Measurements from ENCODE around the gene HLA-DQA2. TPM values are rescaled to one million over a fixed set of nuclear protein-coding genes. Genes with fewer than 3 reads are reported as not detected.

Gene HLA-DQA2
- total and polyA plus RNA-seq, 2 of the 13 experiments (the other 11 are each of a cell fraction or from before 2014, with no cell fraction given), result not detected

DNA sequence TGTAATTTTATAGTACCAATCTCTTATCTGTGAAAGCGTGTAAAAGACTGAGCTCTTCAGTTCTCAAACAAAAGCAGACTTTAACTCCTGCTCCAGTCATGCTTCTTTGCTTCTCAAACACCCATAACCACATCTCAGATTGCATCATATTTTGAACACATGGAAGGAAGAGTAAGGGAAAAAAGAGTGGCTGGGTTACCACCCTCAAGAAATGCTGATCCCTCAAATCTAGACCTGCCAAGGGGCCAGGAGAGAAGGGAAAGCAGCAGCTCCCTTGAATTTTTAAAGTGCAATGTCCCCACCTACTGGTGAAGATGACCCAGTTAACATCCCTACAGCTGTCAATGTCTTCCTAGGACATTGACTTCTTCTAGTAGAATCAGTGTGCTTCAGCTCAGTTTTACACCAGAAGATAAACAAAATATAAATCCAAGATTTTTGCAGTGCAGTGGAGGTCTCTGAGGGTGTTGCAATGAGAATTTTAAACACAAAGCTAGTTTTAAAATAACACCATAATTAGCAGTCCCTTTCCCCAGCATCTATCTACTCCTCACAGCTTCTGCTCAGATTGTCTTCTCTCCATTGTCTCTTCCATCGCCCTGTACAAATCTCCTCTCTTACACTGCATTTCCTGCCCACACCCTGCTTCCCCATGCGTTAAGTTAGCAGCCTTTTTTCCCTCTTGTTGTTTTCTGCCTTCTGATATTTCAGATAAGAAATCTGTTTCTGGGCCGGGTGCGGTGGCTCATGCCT lies 44.8 kb downstream of the HLA-DQA2 start (continued):
- TF ChIP-seq, protein P1, sequence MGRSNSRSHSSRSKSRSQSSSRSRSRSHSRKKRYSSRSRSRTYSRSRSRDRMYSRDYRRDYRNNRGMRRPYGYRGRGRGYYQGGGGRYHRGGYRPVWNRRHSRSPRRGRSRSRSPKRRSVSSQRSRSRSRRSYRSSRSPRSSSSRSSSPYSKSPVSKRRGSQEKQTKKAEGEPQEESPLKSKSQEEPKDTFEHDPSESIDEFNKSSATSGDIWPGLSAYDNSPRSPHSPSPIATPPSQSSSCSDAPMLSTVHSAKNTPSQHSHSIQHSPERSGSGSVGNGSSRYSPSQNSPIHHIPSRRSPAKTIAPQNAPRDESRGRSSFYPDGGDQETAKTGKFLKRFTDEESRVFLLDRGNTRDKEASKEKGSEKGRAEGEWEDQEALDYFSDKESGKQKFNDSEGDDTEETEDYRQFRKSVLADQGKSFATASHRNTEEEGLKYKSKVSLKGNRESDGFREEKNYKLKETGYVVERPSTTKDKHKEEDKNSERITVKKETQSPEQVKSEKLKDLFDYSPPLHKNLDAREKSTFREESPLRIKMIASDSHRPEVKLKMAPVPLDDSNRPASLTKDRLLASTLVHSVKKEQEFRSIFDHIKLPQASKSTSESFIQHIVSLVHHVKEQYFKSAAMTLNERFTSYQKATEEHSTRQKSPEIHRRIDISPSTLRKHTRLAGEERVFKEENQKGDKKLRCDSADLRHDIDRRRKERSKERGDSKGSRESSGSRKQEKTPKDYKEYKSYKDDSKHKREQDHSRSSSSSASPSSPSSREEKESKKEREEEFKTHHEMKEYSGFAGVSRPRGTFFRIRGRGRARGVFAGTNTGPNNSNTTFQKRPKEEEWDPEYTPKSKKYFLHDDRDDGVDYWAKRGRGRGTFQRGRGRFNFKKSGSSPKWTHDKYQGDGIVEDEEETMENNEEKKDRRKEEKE (IDR thresholded peaks at IDR 0.05), result no peak
- TF ChIP-seq FOXK1 (CRISPR knock-in tag; IDR thresholded peaks at IDR 0.05; ENCODE audit: borderline replicate concordance, low read depth) (no peak), KDM3A (CRISPR knock-in tag; IDR thresholded peaks at IDR 0.05; ENCODE audit: low read depth) (no peak), SMC3 (IDR thresholded peaks at IDR 0.05; ENCODE audit: low read length) (peak; percentile 72), CEBPB (IDR thresholded peaks at IDR 0.05; ENCODE audit: borderline replicate concordance, low read depth, low read length) (peak; percentile 39; the same call in 1 of the 2 replicates), STAG1 (CRISPR knock-in tag; IDR thresholded peaks at IDR 0.05) (peak; percentile 80), ZNF709 (CRISPR knock-in tag; IDR thresholded peaks at IDR 0.05) (no peak), RAD21 (CRISPR knock-in tag; IDR thresholded peaks at IDR 0.05) (peak; percentile 39; the same call in 1 of the 2 replicates), AHR (CRISPR knock-in tag; IDR thresholded peaks at IDR 0.05) (no peak), ZSCAN30 (CRISPR knock-in tag; IDR thresholded peaks at IDR 0.05) (no peak), ZNF264 (CRISPR knock-in tag; IDR thresholded peaks at IDR 0.05) (no peak)
- TF ChIP-seq, protein P2, sequence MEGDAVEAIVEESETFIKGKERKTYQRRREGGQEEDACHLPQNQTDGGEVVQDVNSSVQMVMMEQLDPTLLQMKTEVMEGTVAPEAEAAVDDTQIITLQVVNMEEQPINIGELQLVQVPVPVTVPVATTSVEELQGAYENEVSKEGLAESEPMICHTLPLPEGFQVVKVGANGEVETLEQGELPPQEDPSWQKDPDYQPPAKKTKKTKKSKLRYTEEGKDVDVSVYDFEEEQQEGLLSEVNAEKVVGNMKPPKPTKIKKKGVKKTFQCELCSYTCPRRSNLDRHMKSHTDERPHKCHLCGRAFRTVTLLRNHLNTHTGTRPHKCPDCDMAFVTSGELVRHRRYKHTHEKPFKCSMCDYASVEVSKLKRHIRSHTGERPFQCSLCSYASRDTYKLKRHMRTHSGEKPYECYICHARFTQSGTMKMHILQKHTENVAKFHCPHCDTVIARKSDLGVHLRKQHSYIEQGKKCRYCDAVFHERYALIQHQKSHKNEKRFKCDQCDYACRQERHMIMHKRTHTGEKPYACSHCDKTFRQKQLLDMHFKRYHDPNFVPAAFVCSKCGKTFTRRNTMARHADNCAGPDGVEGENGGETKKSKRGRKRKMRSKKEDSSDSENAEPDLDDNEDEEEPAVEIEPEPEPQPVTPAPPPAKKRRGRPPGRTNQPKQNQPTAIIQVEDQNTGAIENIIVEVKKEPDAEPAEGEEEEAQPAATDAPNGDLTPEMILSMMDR (CRISPR knock-in tag; IDR thresholded peaks at IDR 0.05), result peak; percentile 80
- TF ChIP-seq, protein P3, sequence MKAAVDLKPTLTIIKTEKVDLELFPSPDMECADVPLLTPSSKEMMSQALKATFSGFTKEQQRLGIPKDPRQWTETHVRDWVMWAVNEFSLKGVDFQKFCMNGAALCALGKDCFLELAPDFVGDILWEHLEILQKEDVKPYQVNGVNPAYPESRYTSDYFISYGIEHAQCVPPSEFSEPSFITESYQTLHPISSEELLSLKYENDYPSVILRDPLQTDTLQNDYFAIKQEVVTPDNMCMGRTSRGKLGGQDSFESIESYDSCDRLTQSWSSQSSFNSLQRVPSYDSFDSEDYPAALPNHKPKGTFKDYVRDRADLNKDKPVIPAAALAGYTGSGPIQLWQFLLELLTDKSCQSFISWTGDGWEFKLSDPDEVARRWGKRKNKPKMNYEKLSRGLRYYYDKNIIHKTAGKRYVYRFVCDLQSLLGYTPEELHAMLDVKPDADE (CRISPR knock-in tag; IDR thresholded peaks at IDR 0.05), result no peak
- TF ChIP-seq, protein P4, sequence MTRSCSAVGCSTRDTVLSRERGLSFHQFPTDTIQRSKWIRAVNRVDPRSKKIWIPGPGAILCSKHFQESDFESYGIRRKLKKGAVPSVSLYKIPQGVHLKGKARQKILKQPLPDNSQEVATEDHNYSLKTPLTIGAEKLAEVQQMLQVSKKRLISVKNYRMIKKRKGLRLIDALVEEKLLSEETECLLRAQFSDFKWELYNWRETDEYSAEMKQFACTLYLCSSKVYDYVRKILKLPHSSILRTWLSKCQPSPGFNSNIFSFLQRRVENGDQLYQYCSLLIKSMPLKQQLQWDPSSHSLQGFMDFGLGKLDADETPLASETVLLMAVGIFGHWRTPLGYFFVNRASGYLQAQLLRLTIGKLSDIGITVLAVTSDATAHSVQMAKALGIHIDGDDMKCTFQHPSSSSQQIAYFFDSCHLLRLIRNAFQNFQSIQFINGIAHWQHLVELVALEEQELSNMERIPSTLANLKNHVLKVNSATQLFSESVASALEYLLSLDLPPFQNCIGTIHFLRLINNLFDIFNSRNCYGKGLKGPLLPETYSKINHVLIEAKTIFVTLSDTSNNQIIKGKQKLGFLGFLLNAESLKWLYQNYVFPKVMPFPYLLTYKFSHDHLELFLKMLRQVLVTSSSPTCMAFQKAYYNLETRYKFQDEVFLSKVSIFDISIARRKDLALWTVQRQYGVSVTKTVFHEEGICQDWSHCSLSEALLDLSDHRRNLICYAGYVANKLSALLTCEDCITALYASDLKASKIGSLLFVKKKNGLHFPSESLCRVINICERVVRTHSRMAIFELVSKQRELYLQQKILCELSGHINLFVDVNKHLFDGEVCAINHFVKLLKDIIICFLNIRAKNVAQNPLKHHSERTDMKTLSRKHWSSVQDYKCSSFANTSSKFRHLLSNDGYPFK (CRISPR knock-in tag; IDR thresholded peaks at IDR 0.05; ENCODE audit: borderline replicate concordance), result no peak

Measured in HepG2 (cell line).